ENCODE results near the gene KIF17. TPM values are rescaled to one million over a fixed set of nuclear protein-coding genes. Genes with fewer than 3 reads are reported as not detected.

KIF17 gene
- total RNA-seq, 1 experiment from 2014 or later = 0.06 TPM

DNA sequence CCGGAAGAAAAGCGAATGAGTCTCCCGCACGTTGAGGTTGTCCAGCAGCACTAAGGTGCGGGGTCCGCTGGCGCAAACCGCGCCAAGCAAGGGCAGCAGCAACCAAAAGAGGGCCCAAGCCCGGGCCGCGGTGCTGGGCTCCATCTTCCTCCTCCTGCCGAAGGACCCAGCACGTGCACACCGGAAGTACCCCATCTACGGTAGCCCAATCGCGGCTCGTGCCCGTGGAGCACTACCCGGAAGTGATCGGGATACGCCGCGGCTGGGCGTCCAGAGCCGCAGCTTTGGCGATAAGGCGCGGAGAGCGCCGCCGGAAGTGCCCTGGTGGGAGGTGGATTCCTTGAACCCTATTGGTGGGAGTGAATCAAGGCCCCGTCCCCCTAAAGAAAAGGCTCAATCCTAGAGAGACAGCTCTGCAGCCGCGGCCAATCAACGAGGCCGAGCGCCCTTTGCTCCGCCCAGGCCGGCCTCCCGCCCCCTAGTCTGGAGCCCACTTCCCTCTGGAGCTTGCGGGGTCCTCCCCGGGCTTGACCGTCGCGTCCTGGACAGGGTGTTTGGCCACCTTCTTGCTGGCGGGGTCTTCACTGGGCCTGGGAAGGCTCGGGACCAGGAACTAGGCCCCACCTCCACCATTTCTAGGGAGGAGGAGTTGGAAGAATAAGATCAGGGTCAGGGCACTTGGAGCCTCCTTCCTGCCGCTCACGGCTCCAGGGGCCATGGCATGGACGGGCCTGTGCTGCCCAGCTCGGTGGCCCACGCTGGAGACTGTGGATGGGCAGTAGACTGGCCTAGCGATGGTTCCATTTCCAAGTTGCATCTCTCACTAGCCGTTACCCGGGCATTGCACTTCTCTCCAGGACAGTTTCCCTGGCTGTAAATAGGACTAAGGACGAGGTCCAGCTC, 56.3 kb downstream of the KIF17 start, which contains the start of gene DDOST:
Gene DDOST, minus strand, starts transcription at position 163 of the 903 bp plus-strand sequence. Its CDS starts 19 bp downstream, at position 144.
- peak; percentile 99 for DNase-seq (ENCODE audit: low read depth)

DNA sequence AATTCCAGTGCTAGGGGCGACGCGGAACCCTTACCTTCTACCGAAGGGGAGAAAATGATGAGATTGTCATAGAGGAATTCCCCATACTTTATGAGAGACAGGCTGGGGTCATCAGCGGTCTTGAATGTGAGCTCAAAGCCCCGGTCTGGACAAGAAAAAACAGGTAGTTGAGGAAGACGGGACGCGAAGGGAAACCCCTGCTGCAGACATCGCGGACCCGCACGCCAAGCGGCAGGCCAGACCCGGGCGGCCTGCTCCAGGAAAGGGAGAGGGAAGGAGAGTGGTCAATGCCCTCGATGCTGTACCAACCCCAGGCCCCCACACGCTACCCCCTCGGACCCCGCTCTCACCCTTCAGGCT, 57.0 kb downstream of the KIF17 start:
- DNase-seq (ENCODE audit: low read depth) = no peak

DNA sequence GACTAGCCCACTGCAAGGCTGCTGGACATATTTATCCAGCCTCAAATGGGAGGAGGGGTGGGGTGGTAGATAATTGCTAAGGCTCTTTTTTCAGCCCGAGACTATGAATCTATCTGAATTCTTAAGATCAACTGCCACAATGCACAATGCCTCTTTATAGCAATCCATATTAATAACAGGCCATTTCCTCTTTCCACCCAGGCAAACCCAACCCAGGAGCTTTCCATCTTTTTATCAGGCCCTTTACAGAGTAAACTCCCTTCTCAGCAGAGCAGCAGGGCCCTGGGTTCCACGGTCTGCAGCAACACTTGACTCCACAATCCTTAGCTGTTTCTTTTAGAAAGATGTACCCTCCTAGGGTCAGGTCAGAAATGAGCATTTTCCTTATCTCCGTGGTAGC, 57.4 kb downstream of the KIF17 start:
- no peak for DNase-seq (ENCODE audit: low read depth)

DNA sequence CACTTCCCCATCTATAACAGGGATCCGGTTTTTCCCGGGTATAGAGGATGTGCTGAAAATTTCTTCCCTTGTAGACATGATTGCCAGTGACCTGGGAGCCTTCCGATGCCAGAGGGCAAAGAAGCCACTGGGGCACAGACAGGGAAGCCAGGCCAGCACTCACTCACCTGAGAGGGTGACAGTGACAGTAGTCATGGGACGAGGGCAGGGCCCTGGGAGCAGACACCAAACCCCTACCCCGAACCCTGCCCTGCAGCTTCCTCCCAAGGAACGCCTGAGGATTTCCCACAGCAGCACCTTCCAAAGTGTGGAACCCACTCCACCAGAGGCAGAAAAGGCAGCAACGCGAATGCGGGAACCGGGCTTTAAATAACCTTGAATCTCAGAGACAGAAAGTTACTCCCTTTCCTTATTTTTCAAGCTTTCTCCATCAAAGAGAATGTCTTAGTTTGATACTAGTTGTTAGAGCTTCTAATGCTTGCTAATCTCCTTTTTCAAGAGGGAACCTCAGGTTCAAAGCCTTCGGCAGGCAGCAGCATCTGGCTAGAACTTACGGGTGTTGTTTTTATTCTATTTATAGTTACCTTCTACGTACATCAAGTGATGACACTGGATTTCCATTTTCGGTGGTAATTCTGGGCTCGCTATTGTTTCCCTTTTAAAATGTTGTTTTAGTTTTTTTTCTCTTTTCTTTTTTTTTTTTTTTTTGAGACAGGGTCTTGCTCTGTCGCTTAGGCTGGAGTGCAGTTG, 59.5 kb downstream of the KIF17 start:
- DNase-seq (ENCODE audit: low read depth) = no peak

DNA sequence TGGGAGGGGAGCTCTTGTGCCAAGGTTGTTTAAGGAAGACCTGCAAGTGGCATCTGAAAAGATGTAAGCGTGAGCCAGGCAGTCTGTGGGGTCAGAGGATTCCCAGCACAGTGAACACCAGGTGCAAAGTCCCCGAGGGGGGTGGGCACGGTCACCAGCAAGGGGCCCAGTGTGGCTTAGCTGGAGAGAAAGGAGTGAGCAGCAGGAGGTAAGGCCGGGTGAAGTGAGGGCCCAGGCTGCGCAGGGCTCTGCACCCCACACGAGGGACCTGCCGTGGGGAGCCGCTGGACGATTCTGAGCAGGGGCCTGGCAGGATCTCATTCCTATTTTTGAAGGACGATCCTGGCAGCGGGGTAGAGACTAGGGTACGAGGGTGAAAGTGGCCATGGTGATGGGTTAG, 60.8 kb downstream of the KIF17 start:
- no peak for DNase-seq (ENCODE audit: low read depth)

DNA sequence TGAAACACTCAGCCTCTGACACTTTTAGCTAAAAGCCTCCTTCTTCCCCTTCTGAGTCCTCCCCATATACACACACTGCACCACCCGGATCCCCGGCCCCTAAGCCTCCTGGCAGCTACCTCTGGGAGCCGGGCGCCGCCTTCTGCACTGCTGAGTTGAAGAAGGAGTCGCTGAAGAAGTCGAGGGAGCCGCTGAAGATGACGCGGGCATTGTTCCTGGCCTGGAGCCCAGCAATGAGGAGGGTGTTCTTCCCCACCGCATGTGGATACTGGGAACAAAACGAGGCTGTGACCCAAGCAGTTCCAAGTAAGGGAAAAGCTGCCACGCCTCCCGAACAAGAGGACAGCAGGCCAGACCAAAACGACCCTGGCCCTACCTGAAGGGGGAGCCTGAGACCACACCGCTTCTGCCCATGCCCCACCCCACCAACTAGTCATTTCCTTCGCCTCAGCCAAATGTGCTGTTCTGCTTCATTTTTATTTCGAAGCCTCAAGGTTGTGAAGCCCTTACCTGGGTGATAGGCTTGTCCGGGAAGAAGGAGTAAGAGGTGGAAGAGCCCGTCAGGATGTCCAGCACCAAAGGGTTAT, 63.6 kb downstream of the KIF17 start:
- no peak for DNase-seq (ENCODE audit: low read depth)

DNA sequence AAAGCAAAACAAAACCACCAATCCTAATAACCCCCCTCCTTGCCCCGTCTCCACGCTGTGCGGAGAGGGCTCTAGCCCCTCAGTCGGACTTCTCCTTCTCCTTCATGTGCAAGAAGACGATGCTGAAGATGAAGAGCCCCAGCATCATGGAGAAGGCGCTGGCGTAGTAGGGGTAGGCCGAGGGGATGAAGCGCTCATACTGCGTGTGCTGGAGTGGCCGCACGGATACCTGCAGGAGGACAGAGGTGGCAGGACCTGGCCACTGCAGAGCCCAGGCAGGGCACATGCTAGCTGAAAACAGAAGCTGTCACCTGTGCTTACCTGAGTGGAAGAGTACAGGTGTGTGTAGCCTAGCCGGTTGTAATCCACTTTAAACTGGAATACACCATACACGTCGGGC, 65.5 kb downstream of the KIF17 start:
- DNase-seq (ENCODE audit: low read depth) = no peak

DNA sequence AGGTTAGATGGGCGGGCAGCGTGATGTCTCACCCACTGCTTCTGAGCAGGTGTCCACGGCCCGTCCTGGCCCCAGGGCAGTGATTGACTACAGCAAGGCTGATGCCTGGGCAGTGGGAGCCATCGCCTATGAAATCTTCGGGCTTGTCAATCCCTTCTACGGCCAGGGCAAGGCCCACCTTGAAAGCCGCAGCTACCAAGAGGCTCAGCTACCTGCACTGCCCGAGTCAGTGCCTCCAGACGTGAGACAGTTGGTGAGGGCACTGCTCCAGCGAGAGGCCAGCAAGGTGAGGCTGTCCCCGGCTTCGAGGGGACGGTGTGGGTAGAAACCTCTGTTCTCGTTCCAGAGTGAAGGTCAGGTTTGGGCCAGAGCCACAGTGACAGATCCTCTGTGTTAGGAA, 68.9 kb downstream of the KIF17 start:
- DNase-seq (ENCODE audit: low read depth) = no peak

DNA sequence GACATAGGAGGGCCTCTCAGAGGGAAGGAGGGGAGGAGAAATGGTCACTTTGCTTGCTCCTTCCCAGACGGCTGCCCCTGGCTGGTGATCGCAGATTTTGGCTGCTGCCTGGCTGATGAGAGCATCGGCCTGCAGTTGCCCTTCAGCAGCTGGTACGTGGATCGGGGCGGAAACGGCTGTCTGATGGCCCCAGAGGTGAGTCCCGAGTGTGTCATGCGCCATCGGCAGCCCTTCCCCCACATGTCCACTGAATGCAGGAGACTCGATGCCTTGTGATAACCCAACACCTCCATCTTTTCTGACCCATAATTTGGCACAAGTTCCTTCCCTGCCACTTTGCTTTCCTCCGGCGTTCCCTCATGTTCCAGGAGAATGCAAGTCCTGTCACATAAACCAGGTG, 69.4 kb downstream of the KIF17 start:
- no peak for DNase-seq (ENCODE audit: low read depth)

DNA sequence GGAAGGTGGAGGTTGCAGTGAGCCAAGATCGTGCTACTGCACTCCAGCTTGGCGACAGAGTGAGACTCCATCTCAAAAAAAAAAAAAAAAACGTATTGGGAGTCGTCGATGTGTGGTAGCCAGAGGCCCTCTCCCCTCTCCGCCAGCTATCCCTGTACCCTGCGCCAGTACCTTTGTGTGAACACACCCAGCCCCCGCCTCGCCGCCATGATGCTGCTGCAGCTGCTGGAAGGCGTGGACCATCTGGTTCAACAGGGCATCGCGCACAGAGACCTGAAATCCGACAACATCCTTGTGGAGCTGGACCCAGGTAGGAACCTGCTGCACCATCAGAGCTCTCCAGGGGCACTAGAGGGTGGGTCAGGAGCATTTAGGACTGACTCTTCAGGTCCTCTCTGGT, 72.4 kb downstream of the KIF17 start:
- no peak for DNase-seq (ENCODE audit: low read depth)

DNA sequence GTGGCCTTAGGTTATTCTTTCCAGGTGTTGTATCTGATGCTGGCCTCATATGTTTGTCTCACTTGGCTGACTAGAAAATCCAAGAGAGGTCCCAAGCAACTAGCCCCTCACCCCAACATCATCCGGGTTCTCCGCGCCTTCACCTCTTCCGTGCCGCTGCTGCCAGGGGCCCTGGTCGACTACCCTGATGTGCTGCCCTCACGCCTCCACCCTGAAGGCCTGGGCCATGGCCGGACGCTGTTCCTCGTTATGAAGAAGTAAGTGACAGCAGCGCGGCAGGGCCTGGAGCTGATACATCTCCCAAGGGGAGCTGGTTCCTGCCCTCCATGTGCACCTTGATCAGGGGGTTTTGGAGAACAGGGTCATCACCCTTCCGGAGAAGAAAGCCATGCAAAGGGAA, 73.4 kb downstream of the KIF17 start:
- no peak for DNase-seq (ENCODE audit: low read depth)

DNA sequence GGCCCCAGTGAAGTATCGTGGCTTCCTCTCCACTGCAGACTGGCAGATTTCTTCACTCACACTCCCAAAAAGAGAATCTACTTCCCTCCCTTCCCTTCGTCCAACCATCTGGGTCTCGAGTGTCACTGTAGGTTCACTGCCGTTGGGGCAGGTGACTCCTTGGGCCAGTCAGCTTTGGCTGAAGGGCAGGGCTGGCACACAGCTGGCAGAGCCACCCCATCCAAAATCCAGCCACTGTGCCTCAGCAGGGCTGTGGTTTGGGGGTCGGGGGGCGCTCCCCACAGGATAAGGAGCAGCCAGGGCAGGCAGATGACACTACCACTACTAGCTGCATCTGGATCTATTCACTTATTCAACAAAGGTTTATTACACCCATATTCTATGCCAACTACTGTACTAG, 74.7 kb downstream of the KIF17 start:
- no peak for DNase-seq (ENCODE audit: low read depth)

DNA sequence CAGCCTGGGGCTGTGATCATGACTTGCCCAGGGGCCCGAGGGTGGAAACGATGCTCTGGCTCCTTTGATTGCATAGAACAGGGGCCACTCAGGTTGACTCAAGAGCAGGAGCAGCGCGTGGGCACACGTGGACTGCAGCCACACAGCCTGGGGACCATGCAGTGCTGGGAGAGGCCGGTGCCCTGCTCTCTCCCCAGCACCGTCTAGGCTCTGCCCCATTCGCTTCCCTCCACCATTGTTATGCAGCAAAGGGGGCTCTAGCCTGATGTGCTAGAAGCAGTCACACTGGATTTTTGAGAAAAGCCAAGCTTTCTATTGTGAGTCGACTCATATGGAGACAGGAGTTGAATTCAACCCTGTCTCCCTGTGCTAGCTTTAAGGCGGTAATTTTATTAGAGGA, 75.8 kb downstream of the KIF17 start:
- DNase-seq (ENCODE audit: low read depth) = no peak

DNA sequence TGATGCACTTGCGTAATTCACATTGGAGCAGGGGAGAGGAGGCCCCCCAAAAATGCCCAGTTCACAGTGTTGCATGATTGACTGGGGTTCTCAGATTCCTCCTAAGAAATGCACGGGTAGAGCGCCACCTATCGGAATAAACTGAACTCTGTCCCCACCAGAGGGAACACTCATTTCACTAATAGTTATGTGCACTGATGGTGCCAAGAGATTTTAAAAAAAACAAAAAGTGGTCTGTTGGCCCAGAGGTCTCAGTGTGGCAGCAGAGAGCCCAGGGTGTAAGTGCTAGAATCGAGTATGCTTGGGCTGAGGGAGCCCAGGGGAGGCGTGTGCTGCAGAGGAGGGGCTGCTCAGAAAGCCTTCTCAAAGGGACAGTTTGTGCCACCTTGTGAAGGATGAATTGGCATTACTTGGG, 77.6 kb downstream of the KIF17 start:
- peak; percentile 48 for DNase-seq (ENCODE audit: low read depth)

DNA sequence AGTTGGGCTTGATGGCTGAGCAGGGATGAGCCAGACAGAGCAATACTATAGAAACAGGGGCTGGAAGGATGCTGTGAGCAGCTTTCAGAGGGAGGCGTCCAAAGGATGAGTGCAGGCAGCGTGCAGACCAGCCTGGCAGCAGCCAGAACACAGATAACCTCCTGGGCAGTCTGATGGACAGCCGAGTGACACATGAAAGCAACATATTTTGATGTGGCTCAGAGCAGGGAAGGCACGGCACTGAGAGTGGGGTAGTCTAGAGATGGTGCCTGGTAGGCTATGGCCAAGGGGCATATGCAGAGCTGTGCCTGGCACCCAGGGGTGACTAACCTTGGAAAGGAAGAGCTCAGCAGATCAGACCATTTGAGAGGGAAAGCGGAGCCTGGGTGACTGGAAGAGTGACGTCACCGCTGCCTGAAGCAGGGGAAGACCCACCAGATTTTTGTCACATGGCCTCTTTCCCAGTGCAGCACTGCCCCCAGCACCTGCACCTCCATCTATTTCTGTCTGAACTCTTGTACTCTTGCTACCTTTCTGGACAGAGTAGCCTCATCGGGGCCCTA, 80.9 kb downstream of the KIF17 start:
- no peak for DNase-seq (ENCODE audit: low read depth)

DNA sequence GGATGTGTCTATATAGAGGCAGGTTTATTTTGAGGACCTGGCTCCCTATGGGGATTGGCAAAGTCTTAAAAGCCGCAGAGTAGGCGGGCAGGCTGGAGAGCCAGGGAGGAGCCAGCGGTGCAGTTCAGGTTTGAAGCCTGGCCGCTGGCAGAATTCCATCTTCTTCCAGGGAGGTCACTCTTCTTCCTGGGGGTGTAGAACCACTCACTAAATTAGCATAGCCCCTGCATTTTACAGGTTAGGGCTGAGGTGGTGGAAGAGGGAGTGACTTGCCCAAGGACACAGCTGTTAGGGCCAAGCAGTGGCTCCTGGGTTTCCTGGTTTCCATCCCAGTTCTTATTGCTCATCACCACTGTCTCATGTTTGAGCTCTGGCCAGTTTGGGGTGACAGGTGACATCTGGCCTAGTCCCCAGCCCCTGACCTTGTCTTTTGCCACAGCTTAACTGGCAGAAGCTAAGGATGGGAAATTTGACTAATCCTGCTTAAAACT, 83.2 kb downstream of the KIF17 start:
- DNase-seq (ENCODE audit: low read depth) = peak; percentile 61

DNA sequence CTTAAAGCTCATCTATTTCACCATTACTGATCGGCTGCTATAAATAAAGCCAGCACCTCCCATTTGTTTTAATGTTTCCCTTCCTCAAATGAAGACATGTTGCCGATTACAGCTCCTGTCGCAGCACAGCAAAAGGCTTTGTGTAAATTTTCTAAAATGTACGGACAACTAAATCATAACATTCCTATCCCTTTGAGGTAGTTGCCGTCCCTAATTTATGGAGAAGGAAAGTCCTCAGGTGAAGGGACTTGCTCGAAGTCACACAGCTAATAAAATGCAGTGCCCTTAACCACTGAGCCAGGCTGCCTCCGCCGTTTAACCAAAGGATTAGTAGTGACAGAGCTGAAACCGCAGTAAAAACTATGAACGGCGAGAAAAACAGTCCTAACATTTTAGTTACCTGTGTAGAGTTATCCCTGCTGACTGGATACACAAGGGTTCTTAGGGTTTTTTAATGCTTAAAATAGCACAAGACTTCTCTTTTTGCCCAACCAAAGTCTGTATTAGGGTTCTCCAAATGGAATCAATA, 83.7 kb downstream of the KIF17 start:
- no peak for DNase-seq (ENCODE audit: low read depth)

DNA sequence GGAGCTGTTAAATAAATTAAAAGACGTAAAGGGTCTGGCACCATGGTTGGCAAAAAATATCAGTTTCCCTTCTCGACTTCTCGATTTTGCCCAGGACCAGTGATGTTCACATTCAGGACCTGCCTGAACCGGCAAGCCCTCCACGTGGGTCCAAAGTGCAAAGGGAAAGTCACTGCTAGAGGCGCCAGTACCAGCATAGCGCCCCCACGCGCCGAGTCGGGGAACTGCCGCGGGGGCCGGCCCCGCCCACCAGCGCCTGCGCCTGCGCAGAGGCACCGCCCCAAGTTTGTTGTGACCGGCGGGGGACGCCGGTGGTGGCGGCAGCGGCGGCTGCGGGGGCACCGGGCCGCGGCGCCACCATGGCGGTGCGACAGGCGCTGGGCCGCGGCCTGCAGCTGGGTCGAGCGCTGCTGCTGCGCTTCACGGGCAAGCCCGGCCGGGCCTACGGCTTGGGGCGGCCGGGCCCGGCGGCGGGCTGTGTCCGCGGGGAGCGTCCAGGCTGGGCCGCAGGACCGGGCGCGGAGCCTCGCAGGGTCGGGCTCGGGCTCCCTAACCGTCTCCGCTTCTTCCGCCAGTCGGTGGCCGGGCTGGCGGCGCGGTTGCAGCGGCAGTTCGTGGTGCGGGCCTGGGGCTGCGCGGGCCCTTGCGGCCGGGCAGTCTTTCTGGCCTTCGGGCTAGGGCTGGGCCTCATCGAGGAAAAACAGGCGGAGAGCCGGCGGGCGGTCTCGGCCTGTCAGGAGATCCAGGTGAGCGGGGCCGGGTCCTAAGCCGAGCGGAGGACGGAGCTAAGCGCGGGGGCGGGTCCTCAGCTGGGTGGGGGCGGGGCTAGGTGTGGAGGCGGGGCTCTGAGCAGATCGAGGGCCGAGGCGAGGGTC, 84.4 kb downstream of the KIF17 start, which contains the start of gene PINK1:
Gene PINK1, plus strand, starts transcription at position 269 of the 875 bp plus-strand sequence. Its CDS starts 91 bp downstream, at position 360.
- DNase-seq (ENCODE audit: low read depth) = peak; percentile 75

DNA sequence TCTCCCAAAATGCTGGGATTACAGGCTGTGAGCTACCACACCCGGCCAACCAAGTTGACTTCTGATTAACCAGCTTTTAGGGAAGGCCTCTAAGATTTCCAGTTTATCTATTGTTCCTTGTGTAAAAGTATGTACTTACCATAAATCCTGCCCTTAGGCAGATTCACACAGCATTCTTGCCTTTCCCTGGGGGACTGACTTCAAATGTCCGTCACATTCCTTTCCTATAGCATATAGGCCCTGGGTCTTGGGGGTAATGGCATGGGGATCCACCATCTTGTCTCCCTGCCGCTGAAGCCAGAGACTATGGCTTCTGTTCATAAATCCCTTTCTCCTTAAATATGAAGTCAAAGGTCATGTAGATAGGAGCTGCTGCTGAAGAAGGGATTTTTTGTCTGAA, 85.4 kb downstream of the KIF17 start:
- no peak for DNase-seq (ENCODE audit: low read depth)

DNA sequence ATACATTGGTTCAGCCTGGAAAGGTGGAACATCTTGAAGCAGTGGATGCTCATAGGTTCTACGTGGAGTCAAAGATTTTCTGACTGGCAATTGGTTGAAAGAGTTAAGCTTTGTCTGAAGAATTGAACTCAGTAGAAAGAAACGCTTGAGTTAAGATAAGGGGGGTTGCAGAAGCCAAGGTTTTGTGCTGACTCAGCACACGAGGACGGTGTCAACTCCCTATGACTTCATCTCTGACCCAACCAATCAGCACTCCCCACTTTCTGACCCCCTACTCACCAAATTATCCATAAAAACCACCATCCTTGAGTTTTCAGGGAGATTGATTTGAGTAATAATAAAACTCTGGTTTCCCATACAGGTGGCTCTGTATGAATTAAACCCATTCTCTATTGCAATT, 87.1 kb downstream of the KIF17 start:
- DNase-seq (ENCODE audit: low read depth) = no peak
